SK-N-SH (cell line): ENCODE measurements around the gene SLC24A3. TPM values are rescaled to one million over a fixed set of nuclear protein-coding genes. Genes with fewer than 3 reads are reported as not detected.

Source experiments
- CTCF ChIA-PET: fragments of 300-600, 350-600 bp; formaldehyde crosslinking; extraction: SDS; loops from one replicate; lab custom pipeline; 2021; lab: Yijun Ruan, JAX
- POLR2A ChIA-PET: fragments of 350-600 bp; sonication (Branson Sonifier 250); formaldehyde crosslinking; extraction: SDS; loops from one replicate; lab custom pipeline; 2020; ENCODE audit warnings: antibody characterized with exemption, inconsistent platforms; lab: Yijun Ruan, JAX
- DNase-seq: peaks from one replicate; pipeline ENCODE4 v3.0.0; 2012
- H2AFZ ChIP-seq: fragments of 200-600 bp; sonication (generic); 2 replicates; pipeline ENCODE4 v1.8.1; 2016; ENCODE audit warnings: antibody characterized with exemption, mild to moderate bottlenecking, low read depth
- H3F3A ChIP-seq: fragments of 200-600 bp; sonication (generic); replicated peaks from 2 replicates; pipeline ENCODE3; 2016; ENCODE audit warnings: antibody characterized with exemption, mild to moderate bottlenecking; ENCODE audit not compliant: insufficient read depth
- H3K27ac ChIP-seq, 2 experiments: fragments of 200-500 bp in 1 of 2; fragments of 200-600 bp in 1 of 2; sonication (Bioruptor generic) in 1 of 2; sonication (generic), shearing (Covaris generic) in 1 of 2; 2 replicates each; pipeline versions ENCODE4 v1.5.1 to v1.6.1; 2014 to 2016; ENCODE audit warnings: low read depth in 2 of 2, inconsistent platforms in 1 of 2, low read length in 1 of 2, mild to moderate bottlenecking in 1 of 2, mixed read lengths in 1 of 2
- H3K27me3 ChIP-seq: fragments of 200-600 bp; sonication (generic), shearing (Covaris generic); 2 replicates; pipeline ENCODE4 v1.6.1; 2016; ENCODE audit warnings: mixed run types; ENCODE audit not compliant: insufficient read depth
- H3K36me3 ChIP-seq, 2 experiments: fragments of 200-500 bp in 1 of 2; fragments of 200-600 bp in 1 of 2; sonication (Bioruptor generic) in 1 of 2; sonication (generic) in 1 of 2; replicated peaks in 1 of 2; 2 replicates each; pipeline versions ENCODE3 to v1.5.1; 2014 to 2016; ENCODE audit warnings: low read length in 1 of 2, mild to moderate bottlenecking in 1 of 2; ENCODE audit not compliant: insufficient read depth in 2 of 2, control insufficient read depth in 1 of 2
- H3K4me1 ChIP-seq, 2 experiments: fragments of 200-500 bp in 1 of 2; fragments of 200-600 bp in 1 of 2; sonication (Bioruptor generic) in 1 of 2; sonication (generic), shearing (Covaris generic) in 1 of 2; 2 replicates each; pipeline versions ENCODE4 v1.5.1 to v1.6.1; 2014 to 2016; ENCODE audit warnings: low read depth in 1 of 2, low read length in 1 of 2, mixed run types in 1 of 2; ENCODE audit not compliant: insufficient read depth in 2 of 2, control insufficient read depth in 1 of 2
- H3K4me2 ChIP-seq: fragments of 200-600 bp; sonication (generic), shearing (Covaris generic); 2 replicates; pipeline ENCODE4 v1.6.1; 2017; ENCODE audit warnings: mixed run types
- H3K4me3 ChIP-seq, 2 experiments: fragments of 200-500 bp in 1 of 2; fragments of 200-600 bp in 1 of 2; sonication (Bioruptor generic) in 1 of 2; sonication (generic), shearing (Covaris generic) in 1 of 2; 2 replicates each; pipeline versions ENCODE4 v1.5.1 to v1.8.1; 2014 to 2016; ENCODE audit warnings: low read depth in 2 of 2, inconsistent platforms in 1 of 2, low read length in 1 of 2, mild to moderate bottlenecking in 1 of 2, mixed read lengths in 1 of 2, moderate library complexity in 1 of 2
- H3K79me2 ChIP-seq: fragments of 200-600 bp; sonication (generic); 2 replicates; pipeline ENCODE4 v1.8.1; 2017; ENCODE audit warnings: mild to moderate bottlenecking; ENCODE audit not compliant: insufficient read depth
- H3K9ac ChIP-seq: fragments of 200-600 bp; sonication (generic); 2 replicates; pipeline ENCODE4 v1.6.1; 2017; ENCODE audit warnings: mixed run types
- H3K9me2 ChIP-seq: fragments of 200-600 bp; sonication (generic); 2 replicates; pipeline ENCODE4 v1.6.1; 2017; ENCODE audit warnings: mixed run types
- H3K9me3 ChIP-seq: fragments of 200-600 bp; sonication (generic); 2 replicates; pipeline ENCODE4 v1.6.1; 2017; ENCODE audit warnings: mixed run types, mild to moderate bottlenecking, moderate library complexity
- H4K20me1 ChIP-seq: fragments of 200-600 bp; sonication (generic); 2 replicates; pipeline ENCODE4 v1.6.1; 2017; ENCODE audit warnings: mild to moderate bottlenecking, mixed run types; ENCODE audit not compliant: insufficient read depth
- CHD2 ChIP-seq: fragments of 150-350 bp; IDR thresholded peaks from 2 replicates; pipeline ENCODE4 v1.6.1; 2018; ENCODE audit warnings: low read length; ENCODE audit not compliant: partially characterized antibody
- ELF1 ChIP-seq: IDR thresholded peaks from 2 replicates; pipeline ENCODE4 v1.4.0; 2012
- EZH2phosphoT487 ChIP-seq: fragments of 200-600 bp; sonication (generic); IDR thresholded peaks from 2 replicates; pipeline ENCODE4 v1.6.1; 2017; ENCODE audit warnings: low read depth, mixed run types, mild to moderate bottlenecking, antibody characterized with exemption, moderate library complexity, borderline replicate concordance
- FOXM1 ChIP-seq: IDR thresholded peaks from 2 replicates; pipeline ENCODE4 v1.4.0; 2012; ENCODE audit warnings: low read depth, mild to moderate bottlenecking
- JUND ChIP-seq: IDR thresholded peaks from 2 replicates; pipeline ENCODE4 v1.4.0; 2012
- MEF2A ChIP-seq: IDR thresholded peaks from 2 replicates; pipeline ENCODE4 v1.4.0; 2012; ENCODE audit warnings: low read depth, borderline replicate concordance
- MXI1 ChIP-seq: IDR thresholded peaks from 2 replicates; pipeline ENCODE4 v1.6.1; 2012; ENCODE audit warnings: mild to moderate bottlenecking, low read depth, low read length, improper control_type of control experiment
- POLR2AphosphoS5 ChIP-seq: IDR thresholded peaks from 2 replicates; pipeline ENCODE4 v1.6.1; 2012; ENCODE audit warnings: low read depth, low read length
- RCOR1 ChIP-seq: fragments of 150-350 bp; IDR thresholded peaks from 2 replicates; pipeline ENCODE4 v1.6.1; 2017; ENCODE audit warnings: antibody characterized with exemption, low read length
- RFX5 ChIP-seq: IDR thresholded peaks from 2 replicates; pipeline ENCODE4 v1.6.1; 2012; ENCODE audit warnings: mild to moderate bottlenecking, improper control_type of control experiment, low read length
- SIN3A ChIP-seq: IDR thresholded peaks from 2 replicates; pipeline ENCODE4 v1.6.1; 2012; ENCODE audit warnings: low read depth, mild to moderate bottlenecking, low read length, moderate library complexity, borderline replicate concordance
- TEAD4 ChIP-seq: IDR thresholded peaks from 2 replicates; pipeline ENCODE4 v1.4.0; 2012; ENCODE audit warnings: mild to moderate bottlenecking, borderline replicate concordance; ENCODE audit not compliant: insufficient read depth
- YY1 ChIP-seq: IDR thresholded peaks from 2 replicates; pipeline ENCODE4 v1.4.0; 2012; ENCODE audit warnings: low read depth, mild to moderate bottlenecking
- WGBS: methylation state at CpG from one replicate; pipeline ENCODE4 v1.1.6; 2017; ENCODE audit warnings: low lambda C conversion rate; 5-methylcytosine and 5-hydroxymethylcytosine counted together
- polyA plus RNA-seq, 3 experiments: library from polyadenylated mRNA; depleted of rRNA; stranded (reverse); fragments of >200 nt; gene quantifications; 2 replicates each; pipeline ENCODE4 v1.2.3, GENCODE V29; 2012
- TF ChIP-seq, protein P1 (sequence below): IDR thresholded peaks from 2 replicates; pipeline ENCODE4 v1.4.0; 2012; ENCODE audit warnings: low read depth, borderline replicate concordance
- TF ChIP-seq, protein P2 (sequence below): IDR thresholded peaks from 2 replicates; pipeline ENCODE4; 2012
- TF ChIP-seq, protein P3 (sequence below): fragments of 150-350 bp; IDR thresholded peaks from 2 replicates; pipeline ENCODE4 v1.6.1; 2016; ENCODE audit warnings: mild to moderate bottlenecking, low read depth, low read length
- TF ChIP-seq, protein P4 (sequence below): IDR thresholded peaks from 2 replicates; pipeline ENCODE4 v1.4.0; 2012; ENCODE audit warnings: low read depth, borderline replicate concordance
- TF ChIP-seq, protein P5 (sequence below): IDR thresholded peaks from 2 replicates; pipeline ENCODE4 v1.6.1; 2012; ENCODE audit warnings: mild to moderate bottlenecking, low read depth, low read length, moderate library complexity

The SLC24A3 gene
- polyA plus RNA-seq, 1 of the 3 experiments (the other 2 are of a cell fraction), result not detected

GRCh38 chr20:19528286-19529030 is 316.0 kb downstream of the SLC24A3 start:
- WGBS, result 15% methylated on average over 5 of the region's 5 CpGs

GRCh38 chr20:19530006-19530405 is 317.6 kb downstream of the SLC24A3 start:
- 5% methylated on average over 5 of the region's 5 CpGs for WGBS
- Histone ChIP-seq H3K9ac (no peak overlapping the region), H3K27me3 (no peaks in the 10 kb centered on the region; the same call in 1 of the 2 replicates), H3K4me3 (no peak overlapping the region), H2AFZ (no peak overlapping the region), H3K79me2 (no peaks in the 10 kb centered on the region), H4K20me1 (no peaks in the 10 kb centered on the region), H3K9me2 (no peaks in the 10 kb centered on the region), H3F3A (no peaks in the 10 kb centered on the region), H3K27ac (no peak overlapping the region), H3K4me2 (no peak overlapping the region), H3K36me3 (no peaks in the 10 kb centered on the region), H3K4me1 (no peaks in the 10 kb centered on the region), H3K9me3 (no peaks in the 10 kb centered on the region)
- ChIA-PET POLR2A (no interaction called here), CTCF (no interaction called here)
- no peak for DNase-seq
- TF ChIP-seq EZH2phosphoT487 (no peak), POLR2AphosphoS5 (no peak), RFX5 (no peak), SIN3A (no peak), FOXM1 (no peak), RCOR1 (no peak), ELF1 (no peak), MEF2A (no peak), TEAD4 (no peak)
- TF ChIP-seq, protein P1, sequence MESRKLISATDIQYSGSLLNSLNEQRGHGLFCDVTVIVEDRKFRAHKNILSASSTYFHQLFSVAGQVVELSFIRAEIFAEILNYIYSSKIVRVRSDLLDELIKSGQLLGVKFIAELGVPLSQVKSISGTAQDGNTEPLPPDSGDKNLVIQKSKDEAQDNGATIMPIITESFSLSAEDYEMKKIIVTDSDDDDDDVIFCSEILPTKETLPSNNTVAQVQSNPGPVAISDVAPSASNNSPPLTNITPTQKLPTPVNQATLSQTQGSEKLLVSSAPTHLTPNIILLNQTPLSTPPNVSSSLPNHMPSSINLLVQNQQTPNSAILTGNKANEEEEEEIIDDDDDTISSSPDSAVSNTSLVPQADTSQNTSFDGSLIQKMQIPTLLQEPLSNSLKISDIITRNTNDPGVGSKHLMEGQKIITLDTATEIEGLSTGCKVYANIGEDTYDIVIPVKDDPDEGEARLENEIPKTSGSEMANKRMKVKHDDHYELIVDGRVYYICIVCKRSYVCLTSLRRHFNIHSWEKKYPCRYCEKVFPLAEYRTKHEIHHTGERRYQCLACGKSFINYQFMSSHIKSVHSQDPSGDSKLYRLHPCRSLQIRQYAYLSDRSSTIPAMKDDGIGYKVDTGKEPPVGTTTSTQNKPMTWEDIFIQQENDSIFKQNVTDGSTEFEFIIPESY, result no peak
- TF ChIP-seq, protein P2, sequence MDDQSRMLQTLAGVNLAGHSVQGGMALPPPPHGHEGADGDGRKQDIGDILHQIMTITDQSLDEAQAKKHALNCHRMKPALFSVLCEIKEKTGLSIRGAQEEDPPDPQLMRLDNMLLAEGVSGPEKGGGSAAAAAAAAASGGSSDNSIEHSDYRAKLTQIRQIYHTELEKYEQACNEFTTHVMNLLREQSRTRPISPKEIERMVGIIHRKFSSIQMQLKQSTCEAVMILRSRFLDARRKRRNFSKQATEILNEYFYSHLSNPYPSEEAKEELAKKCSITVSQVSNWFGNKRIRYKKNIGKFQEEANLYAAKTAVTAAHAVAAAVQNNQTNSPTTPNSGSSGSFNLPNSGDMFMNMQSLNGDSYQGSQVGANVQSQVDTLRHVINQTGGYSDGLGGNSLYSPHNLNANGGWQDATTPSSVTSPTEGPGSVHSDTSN, result no peak
- TF ChIP-seq, protein P3, sequence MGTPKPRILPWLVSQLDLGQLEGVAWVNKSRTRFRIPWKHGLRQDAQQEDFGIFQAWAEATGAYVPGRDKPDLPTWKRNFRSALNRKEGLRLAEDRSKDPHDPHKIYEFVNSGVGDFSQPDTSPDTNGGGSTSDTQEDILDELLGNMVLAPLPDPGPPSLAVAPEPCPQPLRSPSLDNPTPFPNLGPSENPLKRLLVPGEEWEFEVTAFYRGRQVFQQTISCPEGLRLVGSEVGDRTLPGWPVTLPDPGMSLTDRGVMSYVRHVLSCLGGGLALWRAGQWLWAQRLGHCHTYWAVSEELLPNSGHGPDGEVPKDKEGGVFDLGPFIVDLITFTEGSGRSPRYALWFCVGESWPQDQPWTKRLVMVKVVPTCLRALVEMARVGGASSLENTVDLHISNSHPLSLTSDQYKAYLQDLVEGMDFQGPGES, result no peak
- TF ChIP-seq, protein P4, sequence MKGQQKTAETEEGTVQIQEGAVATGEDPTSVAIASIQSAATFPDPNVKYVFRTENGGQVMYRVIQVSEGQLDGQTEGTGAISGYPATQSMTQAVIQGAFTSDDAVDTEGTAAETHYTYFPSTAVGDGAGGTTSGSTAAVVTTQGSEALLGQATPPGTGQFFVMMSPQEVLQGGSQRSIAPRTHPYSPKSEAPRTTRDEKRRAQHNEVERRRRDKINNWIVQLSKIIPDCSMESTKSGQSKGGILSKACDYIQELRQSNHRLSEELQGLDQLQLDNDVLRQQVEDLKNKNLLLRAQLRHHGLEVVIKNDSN, result no peak

More at GRCh38 chr20:19528286-19529030, 316.0 kb downstream of the SLC24A3 start:
- no peaks in the 10 kb centered on the region; the same call in 1 of the 2 replicates for H3K27me3 ChIP-seq
- ChIA-PET POLR2A (no interaction called here), CTCF (interaction anchor here (1.4 kb wide), 1 partner anchor 12 kb away, joined by 4 read pairs; no protein-coding TSS in a partner anchor)
- H2AFZ ChIP-seq, result no peak overlapping the region
- H3F3A ChIP-seq, result no peaks in the 10 kb centered on the region
- no peaks in the 10 kb centered on the region for H3K4me1 ChIP-seq
- no peak for DNase-seq
- no peaks in the 10 kb centered on the region for H3K9me3 ChIP-seq
- H3K4me2 ChIP-seq, result no peak overlapping the region
- H3K79me2 ChIP-seq, result no peaks in the 10 kb centered on the region
- no peaks in the 10 kb centered on the region for H3K36me3 ChIP-seq
- no peaks in the 10 kb centered on the region for H3K9me2 ChIP-seq
- H4K20me1 ChIP-seq, result no peaks in the 10 kb centered on the region
- no peak overlapping the region for H3K4me3 ChIP-seq
- H3K27ac ChIP-seq, result no peak overlapping the region
- H3K9ac ChIP-seq, result no peak overlapping the region
- TF ChIP-seq, protein P5, sequence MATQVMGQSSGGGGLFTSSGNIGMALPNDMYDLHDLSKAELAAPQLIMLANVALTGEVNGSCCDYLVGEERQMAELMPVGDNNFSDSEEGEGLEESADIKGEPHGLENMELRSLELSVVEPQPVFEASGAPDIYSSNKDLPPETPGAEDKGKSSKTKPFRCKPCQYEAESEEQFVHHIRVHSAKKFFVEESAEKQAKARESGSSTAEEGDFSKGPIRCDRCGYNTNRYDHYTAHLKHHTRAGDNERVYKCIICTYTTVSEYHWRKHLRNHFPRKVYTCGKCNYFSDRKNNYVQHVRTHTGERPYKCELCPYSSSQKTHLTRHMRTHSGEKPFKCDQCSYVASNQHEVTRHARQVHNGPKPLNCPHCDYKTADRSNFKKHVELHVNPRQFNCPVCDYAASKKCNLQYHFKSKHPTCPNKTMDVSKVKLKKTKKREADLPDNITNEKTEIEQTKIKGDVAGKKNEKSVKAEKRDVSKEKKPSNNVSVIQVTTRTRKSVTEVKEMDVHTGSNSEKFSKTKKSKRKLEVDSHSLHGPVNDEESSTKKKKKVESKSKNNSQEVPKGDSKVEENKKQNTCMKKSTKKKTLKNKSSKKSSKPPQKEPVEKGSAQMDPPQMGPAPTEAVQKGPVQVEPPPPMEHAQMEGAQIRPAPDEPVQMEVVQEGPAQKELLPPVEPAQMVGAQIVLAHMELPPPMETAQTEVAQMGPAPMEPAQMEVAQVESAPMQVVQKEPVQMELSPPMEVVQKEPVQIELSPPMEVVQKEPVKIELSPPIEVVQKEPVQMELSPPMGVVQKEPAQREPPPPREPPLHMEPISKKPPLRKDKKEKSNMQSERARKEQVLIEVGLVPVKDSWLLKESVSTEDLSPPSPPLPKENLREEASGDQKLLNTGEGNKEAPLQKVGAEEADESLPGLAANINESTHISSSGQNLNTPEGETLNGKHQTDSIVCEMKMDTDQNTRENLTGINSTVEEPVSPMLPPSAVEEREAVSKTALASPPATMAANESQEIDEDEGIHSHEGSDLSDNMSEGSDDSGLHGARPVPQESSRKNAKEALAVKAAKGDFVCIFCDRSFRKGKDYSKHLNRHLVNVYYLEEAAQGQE, result no peak
- no peak for TF ChIP-seq POLR2AphosphoS5
- TF ChIP-seq YY1, result no peak
- no peak for TF ChIP-seq MXI1
- TF ChIP-seq CHD2, result no peak
- TF ChIP-seq ELF1, result no peak
- TF ChIP-seq JUND, result no peak
